Activated naive CD4-positive, alpha-beta T cell treated with anti-CD3 and anti-CD28 coated beads, Interleukin-2, amount 50 U/mL, for 16 hours (primary cell): ENCODE data around the gene SORBS1.

ENCODE experiments used
- DNase-seq: peaks from one replicate; pipeline ENCODE4 v3.0.0-alpha.2; 2020

The SORBS1 gene

GRCh38 chr10:95564291-95564690, 3.1 kb upstream of the SORBS1 start:
- no peak for DNase-seq

- no peak for DNase-seq
Measured at GRCh38 chr10:95562341-95562965, 1.3 kb upstream of the SORBS1 start.

GRCh38 chr10:95561864-95562177, 650 bp upstream of the SORBS1 start:
- DNase-seq: no peak

GRCh38 chr10:95560278-95561176, 644 bp downstream of the SORBS1 start:
- DNase-seq: peak; percentile 42

- DNase-seq: no peak
Measured at GRCh38 chr10:95559896-95560277, 1.3 kb downstream of the SORBS1 start.

GRCh38 chr10:95559471-95559870, 1.7 kb downstream of the SORBS1 start:
- DNase-seq: no peak

- DNase-seq: no peak
Measured at GRCh38 chr10:95558593-95559320, 2.4 kb downstream of the SORBS1 start.

- no peak for DNase-seq
Measured at GRCh38 chr10:95556994-95557767, 4.0 kb downstream of the SORBS1 start.

GRCh38 chr10:95553674-95554073, 7.5 kb downstream of the SORBS1 start:
- DNase-seq: no peak

GRCh38 chr10:95552679-95553342, 8.4 kb downstream of the SORBS1 start:
- DNase-seq: no peak

- DNase-seq: no peak
Measured at GRCh38 chr10:95550073-95550672, 11.0 kb downstream of the SORBS1 start.

- no peak for DNase-seq
Measured at GRCh38 chr10:95547791-95548435, 13.3 kb downstream of the SORBS1 start.

GRCh38 chr10:95547197-95547596, 14.0 kb downstream of the SORBS1 start:
- no peak for DNase-seq

GRCh38 chr10:95545981-95546380, 15.2 kb downstream of the SORBS1 start:
- DNase-seq: no peak

- DNase-seq: no peak
Measured at GRCh38 chr10:95544783-95545500, 16.2 kb downstream of the SORBS1 start.

- DNase-seq: no peak
Measured at GRCh38 chr10:95543459-95543858, 17.7 kb downstream of the SORBS1 start.

- DNase-seq: no peak
Measured at GRCh38 chr10:95542761-95543160, 18.4 kb downstream of the SORBS1 start.

GRCh38 chr10:95542330-95542729, 18.8 kb downstream of the SORBS1 start:
- no peak for DNase-seq

- no peak for DNase-seq
Measured at GRCh38 chr10:95540514-95541052, 20.6 kb downstream of the SORBS1 start.

GRCh38 chr10:95539560-95540284, 21.4 kb downstream of the SORBS1 start:
- DNase-seq: no peak
